ENCODE results near the gene THTPA.
A peak's percentile ranks its signal among the peaks of the same experiment; 100 is the strongest.
"Not testable (repeated sequence)": the region's sequence is repeated elsewhere in the genome, so short reads cannot be mapped to it uniquely, and the experiment has no call there.

THTPA gene

DNA sequence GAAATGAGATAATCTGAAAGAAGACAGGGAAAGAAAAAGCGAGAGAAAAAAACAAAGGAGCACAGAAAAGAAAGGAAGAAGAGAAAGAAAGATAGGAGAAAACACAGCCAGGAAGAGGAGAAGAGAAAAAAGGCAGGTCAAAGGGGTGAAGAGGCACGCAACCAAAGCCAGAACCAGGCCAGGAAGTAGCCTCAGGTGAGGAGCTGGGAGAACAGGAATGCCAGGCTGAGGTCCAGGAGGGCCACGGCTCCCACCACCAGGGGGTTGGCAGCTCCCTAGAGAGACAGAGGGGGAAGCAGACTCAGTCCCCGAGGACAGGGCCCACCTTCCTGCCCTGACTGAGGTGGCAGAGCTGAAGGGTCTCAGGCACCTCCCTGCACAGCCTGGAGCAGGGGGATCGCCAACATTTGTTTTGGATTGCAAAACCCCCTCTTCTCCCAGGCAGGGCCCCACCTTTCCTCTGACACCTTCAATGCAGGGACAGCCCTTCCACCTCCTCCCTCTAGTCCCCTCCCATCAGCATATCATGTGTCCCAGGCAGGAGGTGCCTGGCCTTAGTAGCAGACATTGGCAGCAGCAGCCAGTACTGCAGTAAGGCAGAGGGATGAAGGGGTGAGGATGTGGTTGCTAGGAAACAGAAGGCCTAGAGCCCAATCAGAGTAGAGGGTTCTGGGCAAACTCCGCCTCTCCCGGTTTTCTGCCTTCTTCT is 13.5 kb downstream of the THTPA start:
- no peak for DNase-seq

DNA sequence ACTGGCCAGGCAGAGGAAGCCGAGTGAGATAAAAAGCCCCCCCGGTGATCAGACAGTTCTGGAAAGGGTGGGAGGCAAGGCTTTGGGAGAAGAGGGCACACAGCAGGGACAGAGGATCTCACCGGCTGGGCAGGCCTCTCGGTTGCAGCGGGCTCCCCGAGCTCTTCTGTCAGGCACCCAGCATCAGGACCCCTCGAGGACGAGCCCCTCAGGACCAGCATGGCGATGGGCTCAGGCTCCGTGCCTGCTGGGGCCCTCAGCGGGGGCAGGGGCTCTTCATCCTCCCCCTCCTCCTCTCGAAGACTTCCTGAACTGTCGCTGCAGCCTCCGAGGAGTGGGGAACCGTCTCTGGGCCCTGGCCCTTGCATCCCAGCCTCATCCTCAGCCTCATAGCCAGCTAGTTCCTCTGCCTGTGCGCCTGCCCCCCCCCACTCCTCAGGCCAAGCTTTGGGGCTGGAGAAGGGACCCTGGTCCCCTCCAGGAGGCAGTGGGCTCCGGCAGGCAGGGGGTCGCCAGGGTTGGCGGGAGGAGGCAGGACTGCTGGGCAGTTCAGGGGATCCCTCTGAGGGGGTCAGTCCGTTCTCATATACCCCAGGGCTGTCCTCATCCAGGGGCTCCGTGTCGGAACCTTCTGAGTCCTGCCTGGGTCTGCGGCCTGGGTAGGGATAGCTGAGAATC is 14.9 kb downstream of the THTPA start:
- no peak for DNase-seq

- no peak for DNase-seq
Observed at GRCh38 chr14:23571701-23572523, 15.8 kb downstream of the THTPA start.

- DNase-seq, result no peak
Observed at GRCh38 chr14:23572524-23572828, 16.4 kb downstream of the THTPA start.

DNA sequence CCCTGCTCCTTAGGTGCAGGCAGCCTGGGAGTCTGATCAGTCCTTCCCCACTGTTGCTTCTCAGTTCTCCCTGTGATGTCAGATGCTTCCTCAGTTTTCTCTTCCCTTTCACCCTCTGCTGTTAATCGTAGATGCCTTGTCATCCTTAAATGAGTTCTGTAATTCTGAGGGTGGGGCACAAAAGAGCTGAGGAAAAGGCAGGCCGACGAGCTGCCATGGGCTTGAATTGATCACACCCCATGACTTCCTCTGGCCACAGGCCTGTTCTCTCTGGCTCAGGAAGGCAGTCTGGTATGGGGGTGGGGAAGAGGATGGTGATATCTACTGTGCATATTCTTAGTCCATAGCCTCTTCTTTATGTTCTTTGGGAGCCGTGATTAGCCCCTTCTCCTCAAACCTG is 16.8 kb downstream of the THTPA start:
- no peak for DNase-seq

GRCh38 chr14:23573384-23574015 is 17.4 kb downstream of the THTPA start:
- no peak for DNase-seq

DNA sequence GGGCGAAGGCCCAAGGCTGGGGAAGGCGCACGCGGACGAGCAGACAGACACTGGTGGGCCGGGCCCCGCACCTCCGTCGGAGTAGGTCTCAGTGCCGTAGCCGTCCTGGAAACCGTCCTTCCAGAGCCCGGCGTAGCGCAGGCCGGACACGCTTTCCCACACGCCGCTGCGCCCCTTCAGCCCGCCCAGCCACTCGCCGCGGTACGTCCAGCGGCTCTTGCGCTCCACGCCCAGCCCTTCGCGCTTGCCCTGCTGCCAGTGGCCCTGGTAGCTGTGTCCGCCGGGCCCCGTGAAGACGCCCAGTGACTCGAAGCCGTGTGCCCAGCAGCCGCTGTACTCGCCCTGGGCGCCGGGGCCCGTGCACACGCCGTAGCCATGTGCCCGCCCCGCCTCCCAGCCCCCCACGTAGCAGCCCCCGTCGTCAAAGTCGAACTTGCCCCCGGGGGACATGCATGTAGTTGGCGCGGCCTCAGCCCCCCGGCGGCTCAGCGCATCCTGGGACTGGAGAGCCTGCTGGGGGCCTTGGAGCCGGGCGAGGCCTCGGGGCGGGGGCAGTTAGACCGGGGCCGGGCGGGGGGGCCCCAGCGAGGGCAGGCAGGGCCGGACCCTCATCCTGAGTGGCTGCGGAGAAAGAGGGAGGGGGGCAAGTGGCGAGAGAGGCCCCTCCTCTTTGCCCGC is 21.1 kb downstream of the THTPA start:
- no peak for DNase-seq

GRCh38 chr14:23577710-23578392 is 21.8 kb downstream of the THTPA start:
- no peak for DNase-seq

DNA sequence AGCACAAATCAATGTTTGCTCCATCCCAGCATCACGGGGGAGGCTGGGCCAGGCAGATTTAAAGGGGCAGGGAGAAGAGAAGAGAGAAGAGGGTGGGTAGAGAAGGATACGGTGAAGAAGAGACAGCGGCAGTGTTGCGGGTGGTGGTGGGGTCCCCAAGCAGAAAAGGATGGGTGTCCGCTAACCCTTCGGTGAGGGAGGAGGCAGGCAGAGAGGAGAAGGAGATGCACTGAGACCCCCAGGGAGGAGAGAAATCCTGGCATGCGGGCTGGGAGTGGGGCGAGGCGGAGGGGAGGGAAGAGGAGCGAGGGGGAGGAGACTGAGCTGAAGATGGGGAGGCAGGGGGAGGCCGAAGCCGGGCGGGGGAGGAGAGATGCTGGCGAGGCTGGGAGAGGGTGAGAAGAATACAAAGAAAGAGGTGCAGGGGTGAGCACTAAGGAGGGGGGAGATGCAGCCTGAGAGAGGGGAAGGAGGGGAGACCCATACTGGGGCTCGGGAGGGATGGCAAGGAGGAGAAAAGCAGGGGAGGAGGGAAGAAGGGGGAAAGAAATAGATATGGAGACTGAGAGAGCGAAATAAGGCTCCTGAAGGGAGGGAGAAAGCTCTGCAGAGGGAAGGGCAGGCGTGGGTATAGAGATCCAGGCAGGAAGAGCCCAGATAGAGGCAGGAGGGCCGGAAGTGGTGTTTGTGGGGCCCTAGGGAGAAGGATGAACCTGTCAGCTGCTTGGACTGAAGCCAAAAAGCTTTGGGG is 22.7 kb downstream of the THTPA start, which contains the start of gene JPH4:
JPH4 (minus strand) TSS at position 231 of the 751 bp plus-strand sequence. CDS start 1,337 bp downstream, outside the sequence.
- no peak for DNase-seq

- no peak for DNase-seq
Observed at GRCh38 chr14:23579311-23579630, 23.2 kb downstream of the THTPA start.

DNA sequence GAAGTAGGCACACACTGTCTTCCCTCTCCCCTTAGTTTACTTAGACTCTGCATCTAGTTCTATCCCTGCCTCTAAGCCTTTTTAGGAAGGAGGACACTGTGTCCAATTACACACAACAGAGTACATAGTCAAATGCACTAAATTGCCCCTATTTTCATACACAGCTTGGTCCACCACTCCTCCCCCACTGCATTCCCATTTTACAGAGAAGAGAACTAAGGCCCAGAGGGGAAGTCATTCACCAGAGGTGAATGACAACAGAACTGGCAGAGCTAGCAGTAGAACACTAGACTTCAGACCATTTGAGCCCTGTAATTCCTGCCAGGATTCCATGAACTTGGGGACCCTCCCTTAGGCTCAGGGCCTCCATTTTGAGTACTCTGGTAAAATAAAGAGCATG is 23.7 kb downstream of the THTPA start:
- DNase-seq, result no peak

DNA sequence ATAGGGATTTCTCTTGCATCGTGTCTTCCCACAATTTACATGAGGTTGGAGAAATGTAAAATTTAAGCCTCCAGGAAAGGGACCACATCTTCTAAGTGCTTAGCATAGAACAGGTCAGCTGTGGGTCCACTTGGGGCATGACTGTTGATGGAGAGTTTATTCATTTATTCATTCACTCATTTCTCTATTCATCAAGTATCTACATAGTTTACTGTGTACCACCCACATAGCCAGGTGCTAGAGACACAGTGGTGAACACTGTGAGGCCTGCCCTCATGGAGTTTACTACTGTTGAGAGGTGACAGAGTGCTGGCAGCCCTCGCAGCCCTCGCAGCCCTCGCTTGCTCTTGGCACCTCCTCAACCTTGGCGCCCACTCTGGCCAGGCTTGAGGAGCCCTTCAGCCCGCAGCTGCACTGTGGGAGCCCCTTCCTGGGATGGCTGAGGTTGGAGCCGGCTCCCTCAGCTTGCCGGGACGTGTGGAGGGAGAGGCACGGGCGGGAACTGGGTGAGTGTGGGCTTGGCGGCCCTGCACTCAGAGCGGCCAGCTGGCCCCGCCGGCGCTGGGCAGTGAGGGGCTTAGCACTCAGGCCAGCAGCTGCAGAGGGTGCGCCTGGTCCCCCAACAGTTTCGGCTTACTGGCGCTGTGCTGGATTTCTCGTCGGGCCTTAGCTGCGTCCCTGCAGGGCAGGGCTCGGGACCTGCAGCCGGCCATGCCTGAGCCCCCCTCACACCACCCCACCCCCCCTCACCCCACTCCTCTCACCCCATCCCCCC is 24.3 kb downstream of the THTPA start:
- DNase-seq, result no peak

GRCh38 chr14:23580948-23581281 is 24.8 kb downstream of the THTPA start:
- no peak for DNase-seq

GRCh38 chr14:23582906-23583760 is 27.1 kb downstream of the THTPA start:
- DNase-seq, result no peak

DNA sequence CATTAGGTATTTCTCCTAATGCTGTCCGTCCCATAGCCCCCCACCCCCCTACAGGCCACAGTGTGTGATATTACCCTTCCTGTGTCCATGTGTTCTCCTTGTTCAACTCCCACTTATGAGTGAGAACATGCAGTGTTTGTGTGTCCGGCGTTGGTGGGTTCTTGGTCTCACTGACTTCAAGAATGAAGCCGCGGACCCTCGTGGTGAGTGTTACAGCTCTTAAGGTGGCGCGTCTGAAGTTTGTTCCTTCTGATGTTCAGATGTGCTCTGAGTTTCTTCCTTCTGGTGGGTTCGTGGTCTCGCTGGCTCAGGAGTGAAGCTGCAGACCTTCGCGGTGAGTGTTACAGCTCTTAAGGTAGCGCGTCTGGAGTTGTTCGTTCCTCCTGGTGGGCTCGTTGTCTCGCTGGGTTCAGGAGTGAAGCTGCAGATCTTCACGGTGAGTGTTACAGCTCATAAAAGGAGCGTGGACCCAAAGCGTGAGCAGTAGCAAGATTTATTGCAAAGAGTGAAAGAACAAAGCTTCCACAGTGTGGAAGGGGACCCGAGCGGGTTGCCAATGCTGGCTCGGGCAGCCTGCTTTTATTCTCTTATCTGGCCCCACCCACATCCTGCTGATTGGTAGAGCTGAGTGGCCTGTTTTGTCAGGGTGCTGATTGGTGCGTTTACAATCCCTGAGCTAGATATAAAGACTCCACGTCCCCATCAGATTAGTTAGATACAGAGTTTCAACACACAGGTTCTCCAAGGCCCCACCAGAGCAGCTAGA is 27.9 kb downstream of the THTPA start:
- not testable (repeated sequence) for DNase-seq

- not testable (repeated sequence) for DNase-seq
Observed at GRCh38 chr14:23584527-23585203, 28.6 kb downstream of the THTPA start.

- peak; percentile 89 for DNase-seq
Observed at GRCh38 chr14:23588884-23589598, 33.0 kb downstream of the THTPA start.

DNA sequence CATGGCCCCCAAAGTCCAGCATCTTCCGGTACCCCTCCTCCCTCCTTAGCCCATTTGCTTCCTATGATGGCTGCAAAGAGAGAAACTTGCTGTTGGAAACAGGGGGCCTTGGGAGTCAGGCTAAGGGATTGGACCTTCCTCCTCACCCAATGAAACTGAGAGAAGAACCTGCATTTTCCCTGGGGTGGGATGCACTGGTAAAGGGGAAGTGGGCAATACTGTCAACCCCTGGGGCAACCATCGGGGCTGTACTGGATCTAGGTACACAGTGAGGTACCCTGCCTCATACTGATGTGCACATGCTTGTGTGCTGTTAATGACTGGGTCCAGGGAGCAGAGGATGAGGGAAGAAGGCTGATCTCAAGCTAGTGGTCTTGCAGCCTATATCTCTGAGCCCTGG is 33.5 kb downstream of the THTPA start:
- DNase-seq, result no peak

All from activated CD4-positive, alpha-beta T cell treated with anti-CD3 and anti-CD28 coated beads for 48 hours (primary cell).